A673 (cell line): ENCODE measurements around the gene ADAMTSL1. TPM values are rescaled to one million over a fixed set of nuclear protein-coding genes. Genes with fewer than 3 reads are reported as not detected.

Source experiments
- BruUV-seq: library from RNA; stranded (reverse); fragments of 400-500 nt; replicated peaks from 2 replicates; lab custom pipeline; 2021; lab: Mats Ljungman, UMichigan
- CTCF ChIA-PET: fragments of 300-600 bp; sonication (Branson Sonifier 250); formaldehyde crosslinking; loops from one replicate; lab custom pipeline; 2022; ENCODE audit warnings: antibody characterized with exemption; lab: Charles Lee
- POLR2A ChIA-PET: fragments of 300-600 bp; sonication (Branson Sonifier 250); formaldehyde crosslinking; loops from one replicate; lab custom pipeline; 2022; ENCODE audit warnings: antibody characterized with exemption; ENCODE audit not compliant: low non-redundant PET; lab: Charles Lee
- DNase-seq: peaks from one replicate; pipeline ENCODE4 v3.0.0-alpha.2; 2015; ENCODE audit warnings: low spot score
- H3K27ac ChIP-seq: fragments of 200-600 bp; sonication (generic); 2 replicates; pipeline ENCODE4 v1.5.1; 2016; ENCODE audit warnings: mixed run types, low read depth, mild to moderate bottlenecking, mixed read lengths, antibody characterized with exemption, low read length; ENCODE audit not compliant: poor library complexity, severe bottlenecking
- H3K27me3 ChIP-seq: fragments of 200-600 bp; sonication (generic); replicated peaks from 2 replicates; pipeline ENCODE4 v1.6.1; 2017; ENCODE audit warnings: mixed run types, low read depth, mild to moderate bottlenecking, mixed read lengths, antibody characterized with exemption, low read length; ENCODE audit not compliant: insufficient read depth, poor library complexity
- H3K36me3 ChIP-seq: fragments of 200-600 bp; sonication (generic); 2 replicates; pipeline ENCODE4 v1.6.1; 2016; ENCODE audit warnings: mixed run types, mild to moderate bottlenecking, mixed read lengths, antibody characterized with exemption, low read length; ENCODE audit not compliant: insufficient read depth, poor library complexity, severe bottlenecking
- H3K4me1 ChIP-seq: fragments of 200-600 bp; sonication (generic); 2 replicates; pipeline ENCODE4 v1.6.1; 2017; ENCODE audit warnings: mixed run types, mild to moderate bottlenecking, mixed read lengths, antibody characterized with exemption, low read length; ENCODE audit not compliant: insufficient read depth, poor library complexity, severe bottlenecking
- H3K4me3 ChIP-seq: fragments of 200-600 bp; sonication (generic); 2 replicates; pipeline ENCODE4 v1.5.1; 2016; ENCODE audit warnings: low read depth, mixed run types, mild to moderate bottlenecking, mixed read lengths, low read length; ENCODE audit not compliant: poor library complexity, severe bottlenecking
- H3K9me3 ChIP-seq: fragments of 200-600 bp; sonication (generic); 2 replicates; pipeline ENCODE4 v1.6.1; 2016; ENCODE audit warnings: mixed run types, low read depth, mild to moderate bottlenecking, mixed read lengths, antibody characterized with exemption, low read length; ENCODE audit not compliant: poor library complexity, severe bottlenecking
- CTCF ChIP-seq: fragments of 300-800, 200-600 bp; sonication (generic); conservative IDR thresholded peaks from 2 replicates; pipeline ENCODE4 v1.5.1; 2017; ENCODE audit warnings: low read depth, mild to moderate bottlenecking, antibody characterized with exemption, low read length, moderate library complexity, mixed read lengths
- EZH2 ChIP-seq: fragments of 200-600 bp; sonication (generic); IDR thresholded peaks from 2 replicates; pipeline ENCODE4 v1.6.1; 2017; ENCODE audit warnings: borderline replicate concordance, low read depth, mild to moderate bottlenecking, mixed read lengths, antibody characterized with exemption, low read length; ENCODE audit not compliant: poor library complexity, severe bottlenecking
- intact Hi-C: fragments of 100-400 bp; cut with micrococcal nuclease; formaldehyde crosslinking; loops from one replicate; pipeline ENCODE4 v1.10.0; 2022; ENCODE audit not compliant: unreplicated experiment
- total RNA-seq: library from RNA; stranded (reverse); gene quantifications from 2 replicates; pipeline ENCODE4 v1.2.3, GENCODE V29; 2021

ADAMTSL1 gene
- total RNA-seq, 1 experiment from 2014 or later: not detected

- no peak for DNase-seq
- ChIA-PET CTCF (no interaction called here), POLR2A (no interaction called here)
- Histone ChIP-seq H3K9me3 (no peaks in the 10 kb centered on the region), H3K36me3 (no peaks in the 10 kb centered on the region), H3K4me3 (no peak overlapping the region), H3K27me3 (no peaks in the 10 kb centered on the region), H3K4me1 (no peaks in the 10 kb centered on the region), H3K27ac (no peak overlapping the region)
- TF ChIP-seq EZH2 (no peak), CTCF (no peak)
- intact Hi-C loops: no loop called here
- no TSS peak for BruUV-seq
Observed at GRCh38 chr9:18936094-18936871, 462.3 kb downstream of the ADAMTSL1 start.

GRCh38 chr9:18939943-18940342, 466.0 kb downstream of the ADAMTSL1 start:
- no peak overlapping the region for H3K27ac ChIP-seq
- H3K36me3 ChIP-seq: no peaks in the 10 kb centered on the region
- TF ChIP-seq CTCF: no peak
- BruUV-seq: no TSS peak
- H3K4me1 ChIP-seq: no peaks in the 10 kb centered on the region
- ChIA-PET POLR2A (no interaction called here), CTCF (no interaction called here)
- intact Hi-C loops: no loop called here
- no peak for DNase-seq
- H3K27me3 ChIP-seq: no peaks in the 10 kb centered on the region
- H3K4me3 ChIP-seq: no peak overlapping the region
- no peaks in the 10 kb centered on the region for H3K9me3 ChIP-seq

DNA sequence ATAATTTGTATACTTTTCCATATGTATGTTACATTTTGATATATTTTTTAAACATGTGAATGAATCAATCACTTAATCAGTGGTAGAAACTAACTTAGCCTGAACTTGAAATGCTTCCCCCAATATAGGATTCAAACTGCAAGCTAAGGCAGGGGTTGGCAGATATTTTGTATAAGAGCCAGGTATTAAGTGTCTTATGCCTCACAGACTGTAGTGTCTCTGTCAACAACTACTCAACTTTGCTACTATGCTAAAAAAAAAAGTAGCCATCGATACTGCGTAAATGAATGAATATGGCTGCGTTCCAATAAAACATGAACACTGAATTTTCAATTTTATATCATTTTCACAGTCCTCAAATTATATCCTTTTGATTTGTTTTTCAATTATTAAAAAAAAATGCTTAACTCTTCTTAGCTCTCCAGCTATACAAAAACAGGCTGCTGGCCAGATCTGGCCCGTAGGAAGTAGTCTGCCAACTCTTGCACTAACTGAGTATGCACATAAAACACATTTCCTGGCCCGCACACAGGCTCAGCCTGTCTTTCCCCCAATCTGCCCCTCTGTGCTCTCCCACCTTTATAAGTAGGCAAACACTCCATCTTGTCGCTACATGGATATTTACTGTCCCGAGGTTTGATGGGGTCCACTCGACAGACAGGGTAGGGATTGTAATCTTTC, 467.2 kb downstream of the ADAMTSL1 start:
- BruUV-seq: no TSS peak
- no peak for DNase-seq
- ChIA-PET CTCF (no interaction called here), POLR2A (no interaction called here)
- intact Hi-C loops: no loop called here
- Histone ChIP-seq H3K4me3 (no peak overlapping the region), H3K9me3 (no peaks in the 10 kb centered on the region), H3K27ac (no peak overlapping the region), H3K4me1 (no peaks in the 10 kb centered on the region), H3K27me3 (no peaks in the 10 kb centered on the region), H3K36me3 (no peaks in the 10 kb centered on the region)
- TF ChIP-seq EZH2 (no peak), CTCF (no peak)
